Inflammatory macrophage (primary cell): ENCODE measurements around the gene LMNTD2.
"Not testable (repeated sequence)": the region's sequence is repeated elsewhere in the genome, so short reads cannot be mapped to it uniquely, and the experiment has no call there.

Source experiments
- DNase-seq, 2 donors: peaks; one replicate each; pipeline ENCODE4 v3.0.0-alpha.2; 2020 to 2022

Gene LMNTD2

GRCh38 chr11:587546-587945 is 27.0 kb upstream of the LMNTD2 start:
- DNase-seq, result no peak

- DNase-seq, result peak; percentile 2 to 26
These were observed 26.1 kb upstream of the LMNTD2 start for GRCh38 chr11:586376-587316.

DNA sequence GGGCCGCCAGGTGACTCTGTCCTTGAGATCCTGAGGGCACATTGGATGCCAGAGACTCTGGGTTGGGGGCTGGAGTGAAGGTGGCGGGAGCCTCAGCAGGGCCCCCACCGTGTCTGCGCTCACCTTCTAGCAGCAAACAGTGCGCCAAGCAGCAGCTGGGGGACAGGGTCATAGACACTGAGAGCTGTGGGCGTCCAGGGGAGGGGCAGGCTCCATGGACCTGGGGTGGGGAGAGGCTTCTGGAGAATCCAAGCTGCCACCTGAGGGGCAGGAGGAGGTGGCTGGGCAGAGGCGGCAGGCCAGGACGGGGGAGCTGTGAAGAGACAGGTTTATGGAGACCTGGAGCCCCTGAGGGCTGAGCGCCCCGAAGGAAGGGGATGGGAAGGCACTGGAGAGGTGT is 23.7 kb upstream of the LMNTD2 start:
- DNase-seq, result no peak

GRCh38 chr11:581752-582151 is 21.2 kb upstream of the LMNTD2 start:
- DNase-seq, result no peak

- no peak for DNase-seq
These were observed 20.8 kb upstream of the LMNTD2 start for GRCh38 chr11:581342-581741.

- no peak for DNase-seq
These were observed 19.5 kb upstream of the LMNTD2 start for GRCh38 chr11:579830-580601.

GRCh38 chr11:578276-579035 is 17.9 kb upstream of the LMNTD2 start:
- DNase-seq, result no peak

GRCh38 chr11:577611-577894 is 17.0 kb upstream of the LMNTD2 start:
- no peak for DNase-seq

- peak in 1 of 2 donors; percentile 6 for DNase-seq
These were observed 16.5 kb upstream of the LMNTD2 start for GRCh38 chr11:576811-577610.

DNA sequence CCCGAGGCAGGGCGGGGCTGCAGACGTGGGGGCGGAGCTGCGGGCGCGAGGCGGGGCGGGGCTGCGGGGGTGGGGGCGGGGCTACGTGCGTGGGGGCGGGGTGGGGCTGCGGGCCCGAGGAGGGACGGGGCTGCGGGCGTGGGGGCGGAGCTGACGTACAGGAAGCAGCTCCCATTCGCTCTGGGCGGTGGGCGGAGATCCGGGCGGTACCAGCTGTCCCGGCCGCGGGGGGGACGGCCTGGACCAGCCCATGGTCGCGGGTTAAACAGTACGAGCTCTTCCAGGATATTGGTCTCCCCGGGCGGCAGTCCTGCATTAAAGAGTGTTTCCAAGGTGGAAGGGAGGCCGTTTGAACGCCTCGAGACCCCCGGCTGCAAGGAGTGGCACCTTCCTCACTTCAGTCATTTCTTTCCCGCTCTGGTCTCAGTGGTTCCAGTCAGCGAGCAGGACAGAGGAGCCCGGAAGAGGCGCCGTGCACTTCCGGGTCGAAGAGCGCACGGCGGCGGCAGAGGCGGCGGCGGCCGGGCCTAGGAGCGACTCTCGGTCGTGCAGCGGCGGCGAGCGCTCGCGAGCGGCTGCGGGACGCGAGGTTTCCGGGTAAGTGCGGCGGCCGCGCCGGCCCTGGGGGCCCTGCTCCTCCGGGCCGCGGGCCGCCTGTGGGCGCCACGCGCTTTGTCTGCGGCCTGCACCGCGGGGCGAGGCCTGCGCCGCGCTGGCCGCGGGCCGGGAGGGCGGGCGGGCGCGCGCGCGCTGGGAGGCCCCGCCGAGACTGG is 15.6 kb upstream of the LMNTD2 start, which contains the start of gene PHRF1:
TSS of gene PHRF1 (plus strand) at position 475 of the 773 bp plus-strand sequence. CDS start 5,043 bp downstream, outside the sequence.
- DNase-seq, result peak; percentile 88 to 96

DNA sequence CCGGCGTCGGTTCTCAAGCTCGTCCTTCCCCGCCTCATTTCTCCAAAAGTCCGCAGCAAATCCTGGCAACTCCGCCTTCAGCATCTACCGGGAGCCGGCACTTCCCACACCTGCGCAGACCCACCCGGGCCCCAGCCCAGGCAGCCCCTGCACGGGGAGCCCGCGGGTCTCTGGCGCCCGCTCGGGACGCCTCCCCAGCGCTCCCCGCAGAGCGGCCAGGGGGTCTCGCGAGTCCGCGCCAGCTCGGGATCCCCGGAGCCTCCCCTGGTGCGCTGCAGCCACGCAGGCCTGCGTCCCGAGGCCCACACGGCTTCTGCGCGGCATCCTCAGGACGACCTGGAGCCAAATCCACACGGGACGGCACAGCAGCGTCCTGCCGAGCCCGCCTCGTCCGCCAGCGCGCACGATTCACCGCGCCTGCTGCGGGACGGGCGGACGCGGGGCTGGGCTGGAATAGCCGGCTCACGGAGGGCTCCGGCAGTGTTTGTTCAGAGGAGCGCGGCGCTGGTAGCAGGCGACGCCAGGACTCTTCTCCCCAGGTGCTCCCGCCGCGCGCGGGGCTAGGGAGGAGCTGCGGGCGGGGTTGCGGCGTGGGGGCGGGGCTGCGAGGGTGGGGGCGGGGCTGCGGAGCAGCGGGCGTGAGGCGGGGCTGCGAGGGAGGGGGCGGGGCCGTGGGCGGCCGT is 14.9 kb upstream of the LMNTD2 start:
- DNase-seq, result peak in 1 of 2 donors; percentile 9

GRCh38 chr11:574632-575312 is 14.2 kb upstream of the LMNTD2 start:
- no peak for DNase-seq

- not testable (repeated sequence) for DNase-seq
These were observed 13.6 kb upstream of the LMNTD2 start for GRCh38 chr11:574031-574570.

- DNase-seq, result no peak
These were observed 12.7 kb upstream of the LMNTD2 start for GRCh38 chr11:573146-573759.

DNA sequence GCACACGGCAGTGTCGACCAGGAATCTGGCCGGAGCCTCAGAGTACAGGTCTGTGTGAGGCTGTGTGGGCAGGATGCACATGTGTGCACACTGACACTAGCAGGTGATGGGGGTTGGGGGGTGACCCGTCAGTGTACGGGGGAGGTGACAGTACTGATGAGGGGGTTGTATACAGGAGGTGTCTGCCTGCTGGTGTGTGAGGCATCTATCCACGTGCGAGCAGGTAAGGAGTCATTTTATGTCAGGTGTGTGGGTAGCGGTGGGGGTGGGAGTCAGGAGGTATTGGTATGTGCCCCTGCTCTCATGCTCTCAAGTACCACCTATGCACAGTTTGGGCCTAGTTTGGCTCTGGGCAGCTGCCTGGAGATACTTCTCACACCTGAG is 11.3 kb upstream of the LMNTD2 start:
- DNase-seq, result no peak

DNA sequence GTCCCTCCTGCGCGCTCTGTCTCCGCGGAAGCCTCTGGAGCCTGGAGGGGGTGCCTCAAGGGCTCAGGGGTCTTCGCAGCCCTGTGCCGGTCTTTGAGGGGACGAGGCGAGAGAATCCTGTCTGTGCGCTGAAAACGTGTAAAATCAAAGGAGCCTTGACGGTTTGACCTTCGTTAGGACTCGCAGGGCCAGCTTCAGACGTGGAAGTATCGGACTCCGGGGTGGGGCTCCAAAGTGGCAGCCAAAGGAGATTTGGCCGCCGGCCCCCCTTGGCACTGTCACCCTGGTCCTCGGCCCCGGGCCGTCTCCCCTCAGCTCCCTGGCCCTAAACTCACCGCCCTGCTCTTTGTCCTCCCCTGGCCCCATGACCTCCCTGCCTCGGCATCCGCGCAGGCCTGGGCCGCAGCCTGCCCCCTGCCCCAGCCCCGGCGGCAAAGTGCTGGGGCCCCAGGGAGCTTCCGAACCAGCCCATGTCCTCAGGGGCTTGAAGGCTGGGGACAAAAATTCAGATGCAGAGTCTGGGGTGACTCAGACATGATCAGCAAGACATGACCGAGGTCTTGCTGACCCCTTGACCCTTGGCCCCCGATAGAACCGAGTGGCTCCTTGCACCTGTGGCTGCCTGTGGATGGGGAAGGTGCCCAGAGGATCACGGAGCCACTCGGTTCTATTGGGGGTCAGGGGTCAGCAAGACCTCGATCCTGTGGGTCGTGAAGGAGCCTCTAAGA is 8.8 kb upstream of the LMNTD2 start:
- DNase-seq, result no peak

DNA sequence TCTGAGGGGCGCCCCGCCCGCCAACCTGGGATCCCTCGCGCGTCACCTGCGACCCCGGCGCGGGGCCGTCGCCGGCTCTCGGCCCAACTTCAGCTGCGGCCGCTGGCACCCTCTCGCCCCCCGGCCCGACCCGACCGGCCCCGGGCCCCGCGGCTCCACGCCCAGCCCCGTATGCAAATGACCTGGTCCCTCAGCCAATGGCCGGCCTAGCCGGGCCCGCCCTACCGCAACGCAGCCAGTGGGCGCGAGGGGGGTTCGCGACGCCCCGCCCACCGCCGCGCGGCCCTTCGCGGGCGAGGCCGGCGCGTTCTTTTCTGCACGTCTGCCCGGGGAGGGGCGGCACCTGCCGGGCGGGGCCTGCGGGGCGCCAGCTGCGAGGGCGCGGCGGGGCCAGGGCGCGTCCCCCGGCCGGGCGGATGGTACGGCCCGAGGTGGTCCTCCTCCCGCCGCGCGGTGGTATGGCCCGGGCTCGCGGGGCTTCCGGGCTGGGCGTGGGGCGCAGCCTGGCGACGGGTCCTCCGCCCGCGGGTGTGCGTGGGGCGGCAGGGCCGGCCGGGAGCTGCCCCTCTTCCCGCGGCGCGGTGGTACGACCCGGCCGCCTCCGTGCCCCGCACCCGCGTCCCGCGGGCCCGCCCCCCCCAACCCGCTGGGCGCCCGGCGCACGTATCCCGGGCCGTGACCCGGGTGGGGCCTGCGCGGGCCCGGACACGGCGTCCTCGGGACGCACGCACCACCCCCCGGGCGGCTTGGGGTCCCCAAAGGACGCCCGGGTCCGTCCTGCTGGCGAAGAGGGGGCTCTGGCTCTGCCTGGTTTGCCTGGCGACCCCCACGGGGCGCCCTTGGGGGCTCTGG is 8.0 kb upstream of the LMNTD2 start:
- DNase-seq, result peak; percentile 87 to 94
